Inflammatory macrophage treated with lipopolysaccharide for 1 hour (primary cell): ENCODE results near the gene CLDN4.

Experiments
- DNase-seq, 2 donors: peaks; one replicate each; pipeline ENCODE4 v3.0.0-alpha.2; 2020 to 2022

CLDN4 gene

DNA sequence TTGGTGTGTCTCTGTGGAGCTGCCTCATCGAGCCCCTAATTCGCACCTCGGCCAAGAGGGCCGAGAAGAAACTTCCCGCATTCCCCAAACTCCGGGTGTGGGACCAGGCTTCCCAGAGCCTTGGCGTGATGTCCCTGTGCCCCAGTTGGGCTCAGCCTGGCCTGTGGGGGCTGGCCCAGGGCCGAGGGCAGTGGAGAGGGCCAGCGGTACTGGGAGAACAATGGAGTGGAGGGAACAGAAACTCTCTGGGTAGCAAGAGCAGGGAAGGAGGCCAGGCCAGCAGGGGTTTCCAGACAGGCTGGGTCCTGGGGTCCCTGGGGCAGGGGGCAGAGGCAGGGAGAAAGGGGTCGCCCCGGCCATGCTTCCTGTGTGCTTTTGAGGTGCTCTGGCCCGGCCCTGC lies 46.2 kb downstream of the CLDN4 start:
- DNase-seq: no peak

GRCh38 chr7:73879977-73880681 lies 49.3 kb downstream of the CLDN4 start:
- DNase-seq: no peak

- no peak for DNase-seq
These were observed 50.0 kb downstream of the CLDN4 start for GRCh38 chr7:73880755-73881328.

GRCh38 chr7:73881352-73882046 lies 50.7 kb downstream of the CLDN4 start:
- DNase-seq: no peak

GRCh38 chr7:73882047-73882402 lies 51.2 kb downstream of the CLDN4 start:
- DNase-seq: no peak
